ENCODE data around the gene HYAL4.
"Not testable (repeated sequence)": the region's sequence is repeated elsewhere in the genome, so short reads cannot be mapped to it uniquely, and the experiment has no call there.

DNA sequence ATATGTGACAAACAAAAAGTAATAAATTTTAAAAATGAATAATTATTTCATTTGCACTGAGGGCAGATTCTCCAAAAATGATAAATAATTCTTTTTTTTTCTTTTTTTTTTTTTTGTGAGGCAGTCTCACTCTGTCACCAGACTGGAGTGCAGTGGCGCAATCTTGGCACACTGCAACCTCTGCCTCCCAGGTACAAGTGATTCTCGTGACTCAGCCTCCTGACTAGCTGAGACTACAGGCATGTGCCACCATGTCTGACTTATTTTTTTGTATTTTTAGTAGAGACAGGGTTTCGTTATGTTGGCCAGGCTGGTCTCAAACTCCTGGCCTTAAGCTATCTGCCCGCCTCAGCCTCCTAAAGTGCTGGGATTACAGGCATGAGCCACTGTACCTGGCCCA, 25.2 kb upstream of the HYAL4 start:
- TF ChIP-seq POLR2A (IDR thresholded peaks at IDR 0.05; ENCODE audit: low read depth, low read length); POLR2AphosphoS5 (IDR thresholded peaks at IDR 0.05; ENCODE audit: low read depth, low read length); TAF1 (IDR thresholded peaks at IDR 0.05; ENCODE audit: borderline replicate concordance, low read depth, low read length): not testable (repeated sequence)
